Large intestine (tissue), 12 donors: Measurements from ENCODE around the gene ETFBKMT. TPM values are rescaled to one million over a fixed set of nuclear protein-coding genes. Genes with fewer than 3 reads are reported as not detected.

Experiments
- DNase-seq, 2 donors: peaks; one replicate each; pipeline versions ENCODE4 v3.0.0 to v3.0.0-alpha.2; 2013
- H3K27ac ChIP-seq: one replicate; pipeline ENCODE4 v1.5.1; 2013; ENCODE audit warnings: low read length
- H3K27me3 ChIP-seq: 2 replicates; pipeline ENCODE4 v1.6.1; 2013; ENCODE audit warnings: low read length; ENCODE audit not compliant: control insufficient read depth, insufficient read depth
- H3K36me3 ChIP-seq: 2 replicates; pipeline ENCODE4 v1.6.1; 2013; ENCODE audit warnings: low read length; ENCODE audit not compliant: control insufficient read depth, insufficient read depth
- H3K4me1 ChIP-seq: one replicate; pipeline ENCODE4 v1.6.1; 2013; ENCODE audit warnings: low read length; ENCODE audit not compliant: control insufficient read depth, insufficient read depth
- H3K4me3 ChIP-seq: one replicate; pipeline ENCODE4 v1.5.1; 2013; ENCODE audit warnings: low read length
- H3K9me3 ChIP-seq: one replicate; pipeline ENCODE4 v1.6.1; 2013; ENCODE audit warnings: mild to moderate bottlenecking, low read depth, low read length, moderate library complexity; ENCODE audit not compliant: control insufficient read depth
- WGBS: methylation state at CpG from one replicate; pipeline ENCODE4 v1.1.5; 2013; ENCODE audit warnings: low lambda C conversion rate; ENCODE audit not compliant: insufficient coverage; 5-methylcytosine and 5-hydroxymethylcytosine counted together
- long read RNA-seq, 11 donors: transcript quantifications; one replicate each; lab custom pipeline, GENCODE V29; 2026
- polyA plus RNA-seq: library from polyadenylated mRNA; unstranded; fragments of 120-200 nt; gene quantifications from one replicate; pipeline ENCODE4 v1.2.1, GENCODE V29; 2013

Gene ETFBKMT, protein sequence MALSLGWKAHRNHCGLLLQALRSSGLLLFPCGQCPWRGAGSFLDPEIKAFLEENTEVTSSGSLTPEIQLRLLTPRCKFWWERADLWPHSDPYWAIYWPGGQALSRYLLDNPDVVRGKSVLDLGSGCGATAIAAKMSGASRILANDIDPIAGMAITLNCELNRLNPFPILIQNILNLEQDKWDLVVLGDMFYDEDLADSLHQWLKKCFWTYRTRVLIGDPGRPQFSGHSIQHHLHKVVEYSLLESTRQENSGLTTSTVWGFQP
- polyA plus RNA-seq = 4.1 TPM
- long read RNA-seq, donor 1, partial matches to known transcripts = 0 of 5 reads
- long read RNA-seq, donor 1, other reads (novel, unspliced or antisense) = 5 of 5 reads
- long read RNA-seq, donor 2, partial matches to known transcripts = 0 of 1 reads
- long read RNA-seq, donor 2, other reads (novel, unspliced or antisense) = 0 of 1 reads
- long read RNA-seq, donor 3 = 0 reads
- long read RNA-seq, donor 4 = 0 reads
- long read RNA-seq, donor 5 = 0 reads
- long read RNA-seq, donor 6, partial matches to known transcripts = 0 of 2 reads
- long read RNA-seq, donor 6, other reads (novel, unspliced or antisense) = 0 of 2 reads
- long read RNA-seq, donor 7, partial matches to known transcripts = 0 of 2 reads
- long read RNA-seq, donor 7, other reads (novel, unspliced or antisense) = 0 of 2 reads
- long read RNA-seq, donor 8, full-length matches to known transcripts = 3 of 3 reads
- long read RNA-seq, donor 8, partial matches to known transcripts = 0 of 3 reads
- long read RNA-seq, donor 8, other reads (novel, unspliced or antisense) = 0 of 3 reads
- long read RNA-seq, donor 9 = 0 reads
- long read RNA-seq, donor 10 = 0 reads
- long read RNA-seq, donor 11, full-length matches to known transcripts = 1 of 1 reads
- long read RNA-seq, donor 11, partial matches to known transcripts = 0 of 1 reads
- long read RNA-seq, donor 11, other reads (novel, unspliced or antisense) = 0 of 1 reads

DNA sequence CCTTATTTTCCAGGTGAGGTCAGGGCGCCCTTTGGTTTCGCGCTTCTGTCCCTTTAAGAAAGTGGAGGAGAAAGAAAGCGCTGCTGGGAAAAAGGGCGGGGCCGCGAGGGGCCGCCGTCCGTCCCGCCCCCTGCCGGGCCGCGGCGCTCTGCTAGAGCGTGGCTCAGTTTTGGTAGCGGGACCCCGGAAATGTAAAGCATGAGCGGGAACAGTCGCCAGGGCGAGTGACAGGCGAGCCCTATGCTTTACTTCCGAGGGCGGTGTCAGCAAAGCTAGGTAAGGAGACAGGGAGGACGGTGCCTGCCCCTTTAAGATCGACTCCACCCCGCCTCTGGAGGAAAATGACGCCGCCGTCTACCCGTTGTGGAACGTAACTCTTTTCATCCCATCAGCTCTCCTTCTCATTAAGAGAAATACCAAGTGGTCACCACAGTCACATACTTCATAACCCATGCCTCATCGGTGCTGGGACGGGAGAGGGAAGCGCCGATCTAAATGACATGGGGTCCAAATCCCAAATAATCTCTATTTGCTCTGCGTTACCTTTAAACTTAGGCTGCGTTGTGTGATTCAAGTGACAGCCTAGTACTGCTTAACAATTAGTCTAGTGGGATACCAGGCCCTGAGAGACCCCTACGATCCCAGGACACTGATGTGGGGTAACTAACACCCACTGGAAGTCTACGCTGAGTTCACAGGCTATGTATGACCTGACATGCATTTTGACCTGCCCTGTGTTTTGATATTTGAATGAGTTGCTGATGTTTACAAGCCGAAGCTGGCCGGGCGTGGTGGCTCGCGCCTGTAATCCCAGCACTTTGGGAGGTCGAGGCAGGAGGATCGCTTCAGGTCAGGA, at the start of gene ETFBKMT:
TSS of gene ETFBKMT (plus strand) at position 602 of the 856 bp plus-strand sequence. CDS start 2,266 bp downstream, outside the sequence.
- Histone ChIP-seq H3K9me3 (no peaks in the 10 kb centered on the region), H3K4me3 (peak within 1 kb of the TSS; percentile 62), H3K27ac (peak within 1 kb of the TSS; percentile 86), H3K36me3 (peaks cover 5% of the 10 kb centered on the region), H3K27me3 (no peaks in the 10 kb centered on the region), H3K4me1 (no peaks in the 10 kb centered on the region)
- peak; percentile 88 to 96 for DNase-seq
- WGBS = no CpG with 5 or more reads among the region's 47 CpGs

DNA sequence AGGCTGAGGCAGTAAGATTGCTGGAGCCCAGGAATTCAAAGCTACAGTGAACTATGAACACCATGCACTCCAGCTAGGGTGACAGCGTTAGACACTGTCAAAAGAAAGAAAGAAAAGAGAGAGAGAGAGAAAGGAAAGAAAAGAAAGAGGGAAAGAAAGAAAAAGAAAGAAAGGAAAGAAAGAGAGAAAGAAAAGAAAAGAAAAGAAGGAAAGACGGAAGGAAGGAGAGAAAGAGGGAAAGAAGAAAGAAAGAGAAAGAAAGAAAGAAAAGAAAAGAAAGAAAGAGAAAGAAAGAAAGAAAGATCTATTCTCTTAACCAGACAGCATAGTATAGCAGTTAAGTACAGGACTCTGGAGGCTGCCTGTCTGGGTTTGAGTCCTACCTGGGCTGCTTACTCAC, 46.7 kb upstream of the ETFBKMT start:
- no peak overlapping the region for H3K4me3 ChIP-seq
- WGBS = 88% methylated on average over 2 of the region's 2 CpGs
- peaks cover 8% of the 10 kb centered on the region for H3K9me3 ChIP-seq
- no peak for DNase-seq
- H3K27ac ChIP-seq = no peak overlapping the region
- no peaks in the 10 kb centered on the region for H3K4me1 ChIP-seq
- H3K27me3 ChIP-seq = no peaks in the 10 kb centered on the region
- H3K36me3 ChIP-seq = no peaks in the 10 kb centered on the region

DNA sequence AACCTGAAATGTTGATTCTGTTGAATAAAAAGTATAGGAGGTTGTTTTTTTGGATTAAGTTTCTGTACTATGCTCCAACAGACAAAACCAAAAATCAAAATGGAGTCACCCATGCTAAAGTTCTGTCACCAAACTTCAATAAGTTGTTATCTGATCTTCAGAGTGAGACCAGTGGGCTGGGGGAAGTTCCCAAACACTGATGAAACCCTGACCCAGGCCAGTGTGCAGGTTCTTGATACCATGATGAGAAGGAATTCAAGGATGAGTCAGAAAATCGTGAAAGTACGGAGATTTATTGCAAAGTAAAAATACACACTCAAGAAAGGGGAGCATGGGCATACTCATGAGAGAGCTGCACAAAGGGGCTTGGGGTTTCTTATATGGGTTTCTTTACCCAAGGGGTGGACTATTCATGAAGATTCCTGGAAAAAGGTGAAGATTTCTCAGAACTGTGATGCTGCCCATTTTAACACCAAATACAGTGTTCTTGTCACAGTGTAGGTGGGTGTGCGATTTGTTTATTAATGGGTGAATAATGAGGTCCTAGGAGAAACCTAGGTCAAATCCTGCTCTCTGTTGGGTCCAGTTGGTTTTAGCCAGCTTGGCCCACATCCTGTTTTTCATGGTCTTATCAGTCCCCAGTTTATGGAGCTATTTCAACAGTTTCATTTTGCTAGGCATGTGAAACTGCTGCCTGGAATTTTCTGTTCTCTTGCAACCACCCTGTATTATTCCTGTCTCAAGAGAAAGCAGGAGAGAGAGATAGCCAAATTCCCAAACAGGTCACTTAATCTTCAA, 41.1 kb upstream of the ETFBKMT start:
- peak; percentile 72 to 88 for DNase-seq
- Histone ChIP-seq H3K27me3 (no peaks in the 10 kb centered on the region), H3K36me3 (no peaks in the 10 kb centered on the region), H3K4me3 (no peak overlapping the region), H3K9me3 (peaks cover 2% of the 10 kb centered on the region), H3K4me1 (peaks cover 22% of the 10 kb centered on the region), H3K27ac (peak overlapping the region; percentile 84)
- no CpG with 5 or more reads among the region's 3 CpGs for WGBS

DNA sequence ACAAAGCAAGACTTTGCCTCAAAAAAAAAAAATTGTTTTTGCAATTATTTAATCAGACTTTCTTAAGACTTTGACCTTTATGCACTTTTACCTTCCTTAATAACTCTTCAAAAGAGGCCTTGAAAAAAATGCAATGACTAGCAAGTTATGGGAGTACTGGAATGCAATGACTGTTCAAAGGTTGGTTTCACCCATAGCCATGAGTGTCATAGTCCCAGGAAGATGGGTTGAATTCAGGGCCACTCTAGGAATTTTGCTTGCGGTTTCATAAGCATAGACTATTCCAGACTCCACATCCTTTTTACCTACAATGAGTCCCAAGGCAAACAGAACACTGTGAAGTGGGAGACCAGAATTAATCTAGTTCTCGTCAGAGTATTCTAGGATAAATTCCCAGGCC, 39.2 kb upstream of the ETFBKMT start:
- Histone ChIP-seq H3K9me3 (peaks cover 2% of the 10 kb centered on the region), H3K36me3 (no peaks in the 10 kb centered on the region), H3K4me1 (peaks cover 22% of the 10 kb centered on the region), H3K4me3 (no peak overlapping the region), H3K27me3 (no peaks in the 10 kb centered on the region), H3K27ac (peak overlapping the region; percentile 84)
- WGBS = 33% methylated on average over 1 of the region's 2 CpGs
- peak; percentile 91 to 97 for DNase-seq

DNA sequence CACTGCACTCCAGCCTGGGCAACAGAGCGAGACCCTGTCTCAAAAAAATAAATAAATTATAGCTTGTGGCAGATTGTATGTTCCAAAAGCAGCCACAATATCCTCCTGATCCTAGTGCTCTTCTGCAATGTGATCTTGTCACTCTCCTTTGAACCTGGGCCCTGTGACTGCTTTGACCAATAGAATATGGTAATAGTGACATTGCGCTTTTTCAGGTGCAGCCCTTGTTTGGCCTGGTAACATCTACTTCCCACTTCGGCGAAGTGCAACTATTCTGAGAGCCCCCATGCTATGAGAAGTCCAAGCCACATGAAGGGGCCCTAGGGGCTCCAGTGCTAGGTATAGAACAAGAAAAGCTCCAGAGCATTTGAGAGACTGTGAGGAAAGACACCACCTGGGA, 37.5 kb upstream of the ETFBKMT start:
- peaks cover 22% of the 10 kb centered on the region for H3K4me1 ChIP-seq
- peaks cover 2% of the 10 kb centered on the region for H3K9me3 ChIP-seq
- no peak for DNase-seq
- no peaks in the 10 kb centered on the region for H3K36me3 ChIP-seq
- no peak overlapping the region for H3K27ac ChIP-seq
- H3K27me3 ChIP-seq = no peaks in the 10 kb centered on the region
- WGBS = no CpG with 5 or more reads among the region's 4 CpGs
- no peak overlapping the region for H3K4me3 ChIP-seq

DNA sequence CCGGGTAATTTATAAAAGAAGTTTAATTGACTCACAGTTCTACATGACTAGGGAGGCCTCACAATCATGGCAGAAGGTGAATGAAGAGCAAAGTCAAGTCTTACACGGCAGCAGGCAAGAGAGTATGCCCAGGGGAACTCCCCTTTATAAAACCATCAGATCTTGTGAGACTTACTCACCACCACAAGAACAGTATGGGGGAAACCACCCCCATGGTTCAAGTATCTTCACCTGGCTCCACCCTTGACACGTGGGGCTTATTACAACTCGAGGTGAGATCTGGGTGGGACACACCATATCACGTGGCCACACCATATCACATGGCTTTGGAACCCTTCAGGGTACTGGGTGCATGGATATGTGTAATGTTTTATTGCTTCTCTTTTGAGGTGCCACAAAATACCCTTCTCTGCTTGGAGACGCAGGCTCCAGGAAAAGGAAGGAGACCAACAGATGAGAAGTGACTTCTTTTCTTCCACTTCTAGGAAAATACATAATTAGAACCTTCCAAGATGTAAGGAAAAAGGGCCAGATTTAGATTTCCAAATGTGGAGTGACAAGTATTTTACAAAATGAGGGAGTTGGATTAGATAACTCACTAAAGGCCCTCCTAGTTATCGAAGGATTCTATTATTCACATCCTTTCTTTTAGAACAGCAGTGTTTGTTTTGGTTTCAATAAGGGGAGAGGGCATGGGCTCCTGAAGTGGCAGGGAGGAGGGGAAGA, 33.1 kb upstream of the ETFBKMT start:
- no peak overlapping the region for H3K27ac ChIP-seq
- WGBS = 100% methylated on average over 1 of the region's 7 CpGs
- no peaks in the 10 kb centered on the region for H3K36me3 ChIP-seq
- no peak for DNase-seq
- H3K27me3 ChIP-seq = no peaks in the 10 kb centered on the region
- H3K4me1 ChIP-seq = no peaks in the 10 kb centered on the region
- H3K9me3 ChIP-seq = no peaks in the 10 kb centered on the region
- no peak overlapping the region for H3K4me3 ChIP-seq

DNA sequence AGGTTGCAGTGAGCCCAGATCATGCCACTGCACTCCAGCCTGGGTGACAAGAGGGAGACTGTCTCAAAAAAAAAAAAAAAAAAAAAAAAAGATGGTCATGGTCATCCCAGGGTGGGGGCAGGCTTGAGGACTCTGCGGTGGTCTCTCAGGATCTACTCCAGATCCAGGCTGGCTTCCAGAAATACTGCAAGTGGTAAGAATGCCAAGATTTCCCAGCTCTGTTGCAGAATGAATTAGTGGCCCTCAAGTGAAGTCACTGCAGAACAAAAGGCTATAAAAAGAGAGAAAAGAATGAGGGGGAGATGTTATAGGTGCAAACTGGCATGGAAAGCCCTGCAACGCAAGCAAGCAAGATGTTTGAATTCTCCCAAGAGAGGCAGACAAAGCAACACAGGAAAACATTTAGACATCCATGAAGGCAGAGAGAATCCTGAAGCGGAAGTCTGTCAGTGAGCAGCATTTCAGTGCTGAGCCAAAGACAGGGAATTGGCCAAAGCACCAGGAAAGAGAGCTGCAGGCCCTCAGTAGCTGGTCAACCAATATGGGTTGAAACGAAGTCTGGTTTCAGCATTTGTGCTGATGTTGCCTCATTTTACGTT, 31.9 kb upstream of the ETFBKMT start:
- DNase-seq = no peak
- no peaks in the 10 kb centered on the region for H3K36me3 ChIP-seq
- 100% methylated on average over 1 of the region's 5 CpGs for WGBS
- no peak overlapping the region for H3K4me3 ChIP-seq
- no peaks in the 10 kb centered on the region for H3K27me3 ChIP-seq
- H3K27ac ChIP-seq = no peak overlapping the region
- H3K4me1 ChIP-seq = no peaks in the 10 kb centered on the region
- no peaks in the 10 kb centered on the region for H3K9me3 ChIP-seq

DNA sequence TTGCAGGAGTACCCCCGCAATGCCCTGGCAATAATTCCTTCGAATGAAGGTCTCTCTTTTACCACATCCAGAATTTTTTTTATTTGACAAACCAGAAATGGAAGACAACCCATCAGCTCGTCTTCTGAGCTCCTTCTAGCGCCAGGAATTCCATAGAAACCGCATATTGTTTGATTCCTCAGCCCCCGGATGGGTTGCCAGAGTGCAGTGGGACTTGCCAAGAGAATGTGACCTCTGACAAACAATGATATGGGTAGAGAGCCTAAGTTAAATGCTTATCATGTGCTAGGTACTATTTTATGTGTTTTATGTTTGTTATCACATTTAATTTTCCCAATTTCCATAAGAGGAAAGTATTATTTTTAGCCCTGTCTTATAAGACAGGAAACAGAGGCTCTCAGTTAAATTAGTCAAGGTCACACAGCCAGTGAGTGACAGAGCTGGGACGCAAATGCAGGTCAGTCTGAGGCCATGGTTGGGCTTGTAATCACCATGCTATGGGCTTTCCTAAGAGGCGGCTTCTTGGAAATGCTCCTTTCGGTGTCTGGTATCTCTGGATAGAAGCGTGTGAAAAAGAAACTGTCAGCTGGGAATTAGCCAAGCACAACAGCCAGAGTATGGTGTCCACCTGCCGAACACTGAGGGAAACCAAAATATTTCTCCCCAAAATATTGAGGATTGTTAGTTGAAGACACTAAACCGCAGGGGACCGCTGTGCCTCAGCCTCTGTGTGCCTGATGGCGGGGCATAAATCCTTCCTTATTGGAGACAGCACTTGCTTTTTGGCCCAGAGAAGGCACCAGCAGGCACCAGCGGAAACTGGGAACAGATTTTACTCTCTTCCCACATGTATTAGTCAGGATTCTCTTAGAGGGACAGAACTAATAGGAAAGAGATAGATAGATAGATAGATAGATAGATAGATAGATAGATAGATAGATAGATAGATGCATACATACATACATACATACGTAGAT, 29.4 kb upstream of the ETFBKMT start:
- Histone ChIP-seq H3K4me3 (no peak overlapping the region), H3K9me3 (no peaks in the 10 kb centered on the region), H3K4me1 (no peaks in the 10 kb centered on the region), H3K36me3 (no peaks in the 10 kb centered on the region), H3K27me3 (no peaks in the 10 kb centered on the region), H3K27ac (no peak overlapping the region)
- DNase-seq = peak in 1 of 2 donors; percentile 47
- 40% methylated on average over 1 of the region's 16 CpGs for WGBS
